Tibial artery (tissue), 4 donors: ENCODE results near the gene CAPN15.

ENCODE experiments used
- DNase-seq, 2 donors: peaks; one replicate each; pipeline ENCODE4 v3.0.0-alpha.2; 2019
- H3K27ac ChIP-seq, 2 donors: fragments of 200-600 bp; sonication (generic) in 1 of 2; 1 replicate in 1 of 2; 2 replicates in 1 of 2; pipeline ENCODE4 v1.5.1; 2018 to 2019; ENCODE audit warnings: mild to moderate bottlenecking in 1 of 2
- H3K27me3 ChIP-seq, 2 donors: fragments of 200-600 bp; sonication (generic) in 1 of 2; one replicate each; pipeline versions ENCODE4 v1.5.1 to v1.6.0; 2016 to 2019
- H3K36me3 ChIP-seq, 3 donors: fragments of 200-600 bp; sonication (generic) in 2 of 3; one replicate each; pipeline ENCODE4 v1.5.1; 2016 to 2019; ENCODE audit warnings: mild to moderate bottlenecking in 2 of 3
- H3K4me1 ChIP-seq, 4 donors: fragments of 200-600 bp; sonication (generic) in 2 of 4; 1 replicate in 3 of 4; 2 replicates in 1 of 4; pipeline ENCODE4 v1.5.1; 2016 to 2019
- H3K4me3 ChIP-seq, 2 donors: fragments of 200-600 bp; sonication (generic) in 1 of 2; 1 replicate in 1 of 2; 2 replicates in 1 of 2; pipeline ENCODE4 v1.5.1; 2018 to 2019; ENCODE audit warnings: mild to moderate bottlenecking in 2 of 2
- H3K9me3 ChIP-seq, 3 donors: fragments of 200-600 bp; sonication (generic) in 1 of 3; one replicate each; pipeline ENCODE4 v1.5.1; 2016 to 2019
- CTCF ChIP-seq, 2 experiments: fragments of 200-600 bp in 1 of 2; fragments of 450-650 bp in 1 of 2; IDR thresholded peaks; one replicate each; pipeline ENCODE4 v1.5.1; 2017 to 2019; ENCODE audit warnings: antibody characterized with exemption in 2 of 2, mild to moderate bottlenecking in 1 of 2, moderate library complexity in 1 of 2
- intact Hi-C: fragments of 100-400 bp; cut with DNase I; formaldehyde crosslinking; loops from one replicate; pipeline ENCODE4 v1.15.0; 2023; ENCODE audit warnings: low total_unique reads

Gene CAPN15

GRCh38 chr16:546909-547770 lies 19.6 kb downstream of the CAPN15 start:
- Histone ChIP-seq H3K4me1 (no peaks in the 10 kb centered on the region), H3K36me3 (peaks cover 10 to 69% (median 36%) of the 10 kb centered on the region in 3 donors), H3K9me3 (no peaks in the 10 kb centered on the region), H3K4me3 (no peak overlapping the region), H3K27me3 (no peaks in the 10 kb centered on the region), H3K27ac (no peak overlapping the region)
- peak in 1 of 2 donors; percentile 45 for DNase-seq
- intact Hi-C loops, result no loop called here
- TF ChIP-seq CTCF (IDR thresholded peaks at IDR 0.05), result peak; percentile 22 to 26

GRCh38 chr16:548586-548985 lies 21.1 kb downstream of the CAPN15 start:
- Histone ChIP-seq H3K27me3 (no peaks in the 10 kb centered on the region), H3K4me3 (no peak overlapping the region), H3K27ac (no peak overlapping the region), H3K9me3 (no peaks in the 10 kb centered on the region), H3K4me1 (no peaks in the 10 kb centered on the region), H3K36me3 (peaks cover 13 to 83% (median 49%) of the 10 kb centered on the region in 3 donors)
- TF ChIP-seq CTCF (IDR thresholded peaks at IDR 0.05), result no peak
- DNase-seq, result no peak
- intact Hi-C loops, result no loop called here

DNA sequence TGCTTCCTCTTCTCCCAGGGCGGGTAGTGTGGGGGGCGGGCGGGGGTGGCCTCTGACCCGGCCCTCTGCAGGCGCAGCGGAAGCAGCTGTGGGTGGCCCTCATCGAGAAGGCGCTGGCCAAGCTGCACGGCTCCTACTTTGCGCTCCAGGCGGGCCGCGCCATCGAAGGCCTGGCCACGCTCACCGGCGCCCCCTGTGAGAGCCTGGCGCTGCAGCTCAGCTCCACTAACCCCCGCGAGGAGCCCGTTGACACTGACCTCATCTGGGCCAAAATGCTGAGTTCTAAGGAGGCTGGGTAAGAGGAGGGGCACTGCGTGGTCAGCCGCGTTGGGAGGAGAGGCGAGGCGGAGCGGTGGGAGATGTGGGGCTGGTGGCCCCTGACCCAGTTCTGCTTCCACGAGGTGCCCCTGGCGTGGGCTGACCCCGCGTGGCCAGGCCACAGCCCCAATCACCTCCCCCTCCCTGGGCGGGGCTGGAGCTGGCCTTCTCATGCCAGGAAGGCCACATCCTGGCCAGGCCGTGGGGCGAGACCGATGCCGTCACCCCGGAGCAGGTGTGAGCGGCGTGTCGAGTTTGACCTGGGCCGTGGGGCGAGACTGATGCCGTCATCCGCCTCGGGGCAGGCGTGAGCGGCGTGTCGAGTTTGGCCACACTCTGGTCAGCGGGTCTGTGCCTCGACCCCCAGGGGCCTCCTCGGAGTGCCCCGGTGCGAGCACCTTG lies 22.2 kb downstream of the CAPN15 start:
- DNase-seq, result no peak
- H3K27ac ChIP-seq, result no peak overlapping the region
- H3K27me3 ChIP-seq, result no peaks in the 10 kb centered on the region
- H3K36me3 ChIP-seq, result peaks cover 13 to 89% (median 51%) of the 10 kb centered on the region in 3 donors
- H3K4me3 ChIP-seq, result no peak overlapping the region
- no peaks in the 10 kb centered on the region for H3K9me3 ChIP-seq
- H3K4me1 ChIP-seq, result no peaks in the 10 kb centered on the region
- intact Hi-C loops, result no loop called here
- TF ChIP-seq CTCF (IDR thresholded peaks at IDR 0.05), result no peak

DNA sequence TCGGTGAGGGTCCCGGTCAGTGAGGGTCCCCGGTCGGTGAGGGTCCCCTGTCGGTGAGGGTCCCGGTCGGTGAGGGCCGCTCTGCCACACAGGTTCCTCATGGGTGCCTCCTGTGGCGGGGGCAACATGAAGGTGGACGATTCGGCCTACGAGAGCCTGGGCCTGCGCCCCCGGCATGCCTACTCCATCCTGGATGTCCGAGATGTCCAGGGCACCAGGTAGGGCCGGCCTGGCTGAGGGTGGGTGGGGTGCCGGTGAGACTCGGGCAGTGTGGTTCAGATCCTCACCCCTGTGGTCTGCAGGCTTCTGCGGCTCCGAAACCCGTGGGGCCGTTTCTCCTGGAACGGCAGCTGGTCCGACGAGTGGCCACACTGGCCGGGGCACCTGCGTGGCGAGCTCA lies 23.7 kb downstream of the CAPN15 start:
- no peak for TF ChIP-seq CTCF (IDR thresholded peaks at IDR 0.05)
- Histone ChIP-seq H3K27me3 (peaks cover 0 to 3% of the 10 kb centered on the region in 2 donors), H3K36me3 (peaks cover 13 to 76% (median 51%) of the 10 kb centered on the region in 3 donors), H3K4me3 (no peak overlapping the region), H3K4me1 (no peaks in the 10 kb centered on the region), H3K27ac (no peak overlapping the region), H3K9me3 (no peaks in the 10 kb centered on the region)
- intact Hi-C loops, result no loop called here
- DNase-seq, result no peak

DNA sequence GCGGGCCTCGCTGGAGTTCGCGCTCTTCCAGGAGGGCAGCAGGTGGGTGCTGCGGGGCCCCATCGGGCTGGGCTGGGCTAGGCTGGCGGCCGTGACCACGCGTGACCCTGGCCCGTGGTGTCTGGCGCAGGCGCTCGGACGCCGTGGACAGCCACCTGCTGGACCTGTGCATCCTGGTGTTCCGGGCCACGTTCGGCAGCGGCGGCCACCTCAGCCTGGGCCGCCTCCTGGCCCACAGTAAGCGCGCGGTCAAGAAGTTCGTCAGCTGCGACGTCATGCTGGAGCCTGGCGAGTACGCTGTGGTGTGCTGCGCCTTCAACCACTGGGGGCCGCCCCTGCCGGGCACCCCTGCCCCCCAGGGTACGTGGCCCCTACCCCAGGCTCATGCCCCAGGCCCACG lies 24.7 kb downstream of the CAPN15 start:
- intact Hi-C loops, result no loop called here
- no peak for TF ChIP-seq CTCF (IDR thresholded peaks at IDR 0.05)
- no peaks in the 10 kb centered on the region for H3K9me3 ChIP-seq
- no peak for DNase-seq
- H3K4me3 ChIP-seq, result no peak overlapping the region
- peaks cover 0 to 6% of the 10 kb centered on the region in 2 donors for H3K27me3 ChIP-seq
- no peak overlapping the region for H3K27ac ChIP-seq
- H3K36me3 ChIP-seq, result peaks cover 13 to 66% (median 44%) of the 10 kb centered on the region in 3 donors
- H3K4me1 ChIP-seq, result no peaks in the 10 kb centered on the region
